Activated T-helper 2 cell treated with anti-CD3 and anti-CD28 coated beads, Interferon-gamma antibody, Interleukin-2, Interleukin-4, amounts not matched to agents 10 μg/mL and 5 μg/mL and 100 μg/mL, durations not matched to agents 14 hours and 24 hours and 36 hours (primary cell): ENCODE measurements around the gene IGLL5. TPM values are rescaled to one million over a fixed set of nuclear protein-coding genes. Genes with fewer than 3 reads are reported as not detected.

Experiments used
- DNase-seq: peaks from one replicate; pipeline ENCODE4 v3.0.0; 2021; ENCODE audit warnings: low spot score
- H3K27ac Mint-ChIP-seq: one replicate; pipeline ENCODE4 v1.8.0; 2021; ENCODE audit warnings: mixed read lengths
- H3K27me3 Mint-ChIP-seq: one replicate; pipeline ENCODE4 v1.8.0; 2021; ENCODE audit warnings: low read depth, mixed read lengths
- H3K36me3 Mint-ChIP-seq: one replicate; pipeline ENCODE4 v1.8.0; 2021; ENCODE audit warnings: low read depth, mixed read lengths
- H3K4me1 Mint-ChIP-seq: one replicate; pipeline ENCODE4 v1.8.0; 2021; ENCODE audit warnings: low read depth, mixed read lengths
- H3K4me3 Mint-ChIP-seq: one replicate; pipeline ENCODE4 v1.8.0; 2021; ENCODE audit warnings: low read depth, mild to moderate bottlenecking, moderate library complexity, mixed read lengths
- H3K9me3 Mint-ChIP-seq: one replicate; pipeline ENCODE4 v1.8.0; 2021; ENCODE audit warnings: mixed read lengths
- intact Hi-C: fragments of 100-400 bp; cut with micrococcal nuclease; formaldehyde crosslinking; loops from one replicate; pipeline ENCODE4 v1.15.1; 2023
- total RNA-seq: library from RNA; stranded (reverse); gene quantifications from 2 replicates; pipeline ENCODE4 v1.2.3, GENCODE V29; 2022

Gene IGLL5
- total RNA-seq, 1 donor from 2014 or later = not detected

DNA sequence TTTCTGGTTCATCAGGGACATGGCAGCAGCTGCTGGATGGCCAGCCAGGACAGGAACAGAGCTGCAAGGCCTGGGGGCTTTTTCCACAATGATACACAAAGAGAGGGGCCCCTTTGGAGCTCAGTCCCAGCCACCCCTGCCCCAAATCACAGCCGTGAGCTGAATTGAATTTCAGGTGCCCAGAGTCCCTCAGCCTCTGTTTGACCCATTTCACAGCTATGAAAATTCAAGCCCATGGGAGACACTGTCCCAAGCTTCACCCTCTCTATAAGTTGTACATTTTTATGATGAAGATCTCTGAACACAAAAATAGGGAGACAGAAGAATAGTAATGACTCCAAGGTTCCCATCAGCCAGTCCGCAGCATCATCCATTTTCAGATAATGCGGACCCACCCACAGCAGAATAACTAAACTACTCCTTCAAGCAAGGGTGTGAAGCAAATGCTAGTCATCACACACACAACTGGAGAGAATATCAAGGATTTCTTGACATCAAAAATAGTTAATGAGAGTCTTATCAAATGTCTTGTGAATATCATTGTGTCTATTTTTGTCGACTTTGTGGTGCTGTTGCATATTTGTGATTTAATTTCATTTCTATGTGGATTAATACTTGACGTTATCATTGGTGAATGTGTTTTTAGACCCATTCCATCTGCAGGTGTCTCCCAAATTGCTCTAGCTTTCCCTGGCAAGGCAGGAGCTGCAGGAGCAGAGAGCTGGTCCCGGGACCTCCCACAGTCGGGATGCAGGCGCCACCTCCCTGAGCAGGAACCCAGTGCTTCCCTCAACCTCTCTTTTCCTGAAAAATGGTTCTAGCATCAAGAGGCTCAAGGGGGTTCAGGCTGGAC is 24.7 kb downstream of the IGLL5 start:
- no peak for DNase-seq
- Mint-ChIP-seq H3K4me3 (no peak overlapping the region), H3K27me3 (peaks cover 6% of the 10 kb centered on the region), H3K27ac (no peak overlapping the region), H3K9me3 (no peaks in the 10 kb centered on the region), H3K4me1 (no peaks in the 10 kb centered on the region), H3K36me3 (no peaks in the 10 kb centered on the region)
- intact Hi-C loops = no loop called here

DNA sequence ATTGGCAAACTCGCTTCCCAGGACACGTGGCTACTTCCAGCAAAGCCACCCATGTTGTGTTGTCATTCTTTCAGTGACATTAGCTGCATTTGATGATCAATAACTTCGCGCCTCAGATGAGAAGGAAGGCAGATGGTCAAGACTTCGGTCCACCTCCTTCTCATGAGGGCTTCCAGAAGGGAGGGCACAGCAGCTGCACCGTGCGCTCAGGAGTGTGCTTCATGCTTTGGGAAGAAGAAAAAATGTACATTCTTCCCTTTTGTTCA is 25.3 kb downstream of the IGLL5 start:
- Mint-ChIP-seq H3K36me3 (no peaks in the 10 kb centered on the region), H3K27me3 (peaks cover 6% of the 10 kb centered on the region), H3K4me1 (no peaks in the 10 kb centered on the region), H3K9me3 (no peaks in the 10 kb centered on the region), H3K27ac (no peak overlapping the region), H3K4me3 (no peak overlapping the region)
- intact Hi-C loops = no loop called here
- no peak for DNase-seq

DNA sequence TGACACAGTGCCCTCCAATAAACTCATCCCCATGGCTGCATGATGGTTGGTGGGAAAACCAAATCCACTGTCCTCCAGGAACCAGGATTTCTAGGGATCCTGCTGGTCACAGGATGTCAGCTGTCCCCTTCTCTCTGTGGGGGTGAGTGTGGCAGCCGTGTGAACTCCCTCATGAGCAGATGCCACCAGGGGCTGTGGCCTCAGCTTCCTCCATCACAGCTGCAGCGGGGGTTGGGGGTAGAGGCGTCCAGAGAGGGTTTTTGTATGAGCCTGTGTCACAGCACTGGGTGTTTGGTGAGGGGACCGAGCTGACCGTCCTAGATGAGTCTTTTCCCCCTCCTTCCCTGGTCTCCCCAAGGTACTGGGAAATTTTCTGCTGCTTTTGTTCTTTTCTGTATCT is 26.4 kb downstream of the IGLL5 start:
- H3K36me3 Mint-ChIP-seq = no peaks in the 10 kb centered on the region
- H3K27me3 Mint-ChIP-seq = peaks cover 6% of the 10 kb centered on the region
- no peaks in the 10 kb centered on the region for H3K9me3 Mint-ChIP-seq
- H3K4me1 Mint-ChIP-seq = no peaks in the 10 kb centered on the region
- no peak overlapping the region for H3K4me3 Mint-ChIP-seq
- no peak overlapping the region for H3K27ac Mint-ChIP-seq
- intact Hi-C loops = no loop called here
- no peak for DNase-seq

DNA sequence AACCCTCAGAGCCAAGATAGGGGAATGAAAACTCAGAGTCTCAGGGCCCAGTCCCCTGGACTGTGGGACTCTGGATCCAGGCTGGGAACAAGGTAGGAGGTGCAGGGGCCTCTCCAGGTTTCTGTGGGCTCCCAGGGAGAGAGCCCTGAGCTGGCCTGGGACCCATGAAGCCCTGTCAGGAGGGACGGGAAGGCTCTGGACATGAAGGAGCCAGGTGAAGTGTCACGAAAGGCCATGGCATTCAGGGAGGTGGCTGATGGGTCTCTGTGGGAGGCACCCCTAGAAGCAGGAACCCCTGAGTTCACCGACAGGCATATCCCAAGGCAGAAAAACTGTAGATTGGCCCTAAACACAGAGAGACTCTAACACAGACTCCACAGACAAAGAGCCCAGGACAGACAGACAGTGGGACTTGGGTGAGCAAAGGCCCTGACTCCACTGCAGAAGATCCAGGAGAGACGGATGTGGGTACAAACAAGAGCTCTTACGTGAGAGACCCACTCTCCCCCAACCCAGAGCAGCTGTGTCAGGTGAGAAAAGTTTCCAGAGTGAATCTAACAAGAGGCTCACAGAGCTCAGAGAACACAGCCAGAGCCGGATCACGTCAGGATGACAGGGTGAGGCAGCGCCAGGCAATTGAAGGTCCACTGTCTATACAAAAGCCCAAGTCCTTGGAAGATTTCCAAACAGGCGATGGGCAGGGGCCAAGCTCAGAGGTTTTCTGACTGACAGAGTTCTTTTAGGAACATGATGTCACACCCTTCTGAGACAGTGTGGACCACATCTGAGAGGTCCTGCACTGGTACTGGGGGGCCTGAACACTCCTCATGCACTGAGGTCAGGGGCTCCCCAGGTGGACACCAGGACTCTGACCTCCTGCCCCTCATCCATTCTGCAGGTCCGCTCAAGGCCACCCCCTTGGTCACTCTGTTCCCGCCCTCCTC is 27.4 kb downstream of the IGLL5 start:
- Mint-ChIP-seq H3K27ac (no peak overlapping the region), H3K36me3 (no peaks in the 10 kb centered on the region), H3K4me3 (no peak overlapping the region), H3K27me3 (peaks cover 2% of the 10 kb centered on the region), H3K4me1 (no peaks in the 10 kb centered on the region), H3K9me3 (no peaks in the 10 kb centered on the region)
- DNase-seq = no peak
- intact Hi-C loops = no loop called here

DNA sequence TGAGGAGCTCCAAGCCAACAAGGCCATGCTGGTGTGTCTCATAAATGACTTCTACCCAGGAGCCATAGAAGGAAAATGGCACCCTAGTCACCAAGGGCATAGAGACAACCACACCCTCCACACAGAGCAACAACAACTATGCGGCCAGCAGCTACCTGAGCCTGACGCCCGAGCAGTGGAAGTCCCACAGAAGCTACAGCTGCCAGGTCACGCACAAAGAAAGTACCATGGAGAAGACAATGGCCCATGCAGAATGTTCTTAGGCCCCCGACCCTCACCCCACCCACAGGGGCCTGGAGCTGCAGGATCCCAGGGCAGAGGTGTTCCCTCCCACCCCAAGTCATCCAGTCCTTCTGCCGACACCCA is 28.0 kb downstream of the IGLL5 start:
- DNase-seq = no peak
- Mint-ChIP-seq H3K4me3 (no peak overlapping the region), H3K27ac (no peak overlapping the region), H3K36me3 (no peaks in the 10 kb centered on the region), H3K9me3 (no peaks in the 10 kb centered on the region), H3K27me3 (peaks cover under 1% of the 10 kb centered on the region), H3K4me1 (no peaks in the 10 kb centered on the region)
- intact Hi-C loops = no loop called here

DNA sequence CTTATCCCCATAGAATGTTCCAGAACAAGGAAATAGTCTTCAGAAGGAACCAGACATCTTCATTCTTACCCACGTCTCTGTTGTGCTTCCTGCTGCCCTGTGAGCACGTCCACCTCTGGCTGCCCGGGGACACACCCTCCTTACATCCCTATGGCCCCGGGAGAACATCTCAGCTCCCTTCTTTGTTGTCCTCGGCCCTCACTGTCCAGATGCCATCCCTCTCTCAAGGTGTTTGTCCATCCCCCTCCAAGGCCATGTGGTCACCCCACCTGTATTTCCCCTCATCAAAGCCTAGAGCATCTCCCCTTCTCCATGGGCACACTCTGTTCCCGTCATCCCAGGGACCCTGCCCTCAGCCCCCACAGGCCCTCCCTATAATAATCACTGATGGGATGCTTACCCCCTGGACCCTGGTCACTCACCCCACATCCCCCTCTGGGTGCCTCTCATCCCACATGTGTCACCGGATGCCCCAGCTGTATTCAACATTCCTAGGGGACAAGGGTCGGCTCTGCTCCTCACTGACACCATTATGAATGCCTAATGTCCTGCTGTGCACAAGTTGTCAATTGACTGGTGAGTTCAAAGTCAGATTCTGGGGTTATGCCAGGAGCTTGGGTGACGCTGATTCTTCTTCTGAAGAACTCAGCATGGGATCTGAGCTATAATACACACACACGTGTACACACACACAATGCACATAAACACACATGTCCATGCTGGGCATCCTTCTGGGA is 28.8 kb downstream of the IGLL5 start:
- no peaks in the 10 kb centered on the region for H3K27me3 Mint-ChIP-seq

DNA sequence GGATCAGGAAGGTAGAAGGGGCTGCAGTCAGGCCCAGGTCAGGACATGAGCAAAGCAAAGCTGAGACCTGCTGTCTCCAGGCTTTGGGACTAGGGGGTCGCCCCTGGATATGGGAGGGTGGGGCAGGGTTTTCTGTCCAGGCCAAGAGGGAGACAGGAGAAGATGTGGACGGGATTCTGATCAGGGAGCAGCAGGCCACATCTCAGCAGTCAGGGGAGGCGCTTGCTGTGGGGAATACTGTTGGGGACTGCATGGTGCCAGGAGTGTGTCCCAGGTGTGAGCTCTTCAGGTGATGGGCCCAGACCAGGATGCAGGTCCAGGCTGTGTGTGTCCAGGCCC is 29.3 kb downstream of the IGLL5 start:
- no peaks in the 10 kb centered on the region for H3K27me3 Mint-ChIP-seq
- H3K36me3 Mint-ChIP-seq = no peaks in the 10 kb centered on the region
- no peaks in the 10 kb centered on the region for H3K4me1 Mint-ChIP-seq
- no peak overlapping the region for H3K27ac Mint-ChIP-seq
- H3K4me3 Mint-ChIP-seq = no peak overlapping the region
- intact Hi-C loops = no loop called here
- DNase-seq = no peak
- no peaks in the 10 kb centered on the region for H3K9me3 Mint-ChIP-seq

More for the DNA sequence above, 28.8 kb downstream of the IGLL5 start:
- Mint-ChIP-seq H3K4me3 (no peak overlapping the region), H3K9me3 (no peaks in the 10 kb centered on the region), H3K36me3 (no peaks in the 10 kb centered on the region), H3K4me1 (no peaks in the 10 kb centered on the region), H3K27ac (no peak overlapping the region)
- intact Hi-C loops = no loop called here
- DNase-seq = no peak

DNA sequence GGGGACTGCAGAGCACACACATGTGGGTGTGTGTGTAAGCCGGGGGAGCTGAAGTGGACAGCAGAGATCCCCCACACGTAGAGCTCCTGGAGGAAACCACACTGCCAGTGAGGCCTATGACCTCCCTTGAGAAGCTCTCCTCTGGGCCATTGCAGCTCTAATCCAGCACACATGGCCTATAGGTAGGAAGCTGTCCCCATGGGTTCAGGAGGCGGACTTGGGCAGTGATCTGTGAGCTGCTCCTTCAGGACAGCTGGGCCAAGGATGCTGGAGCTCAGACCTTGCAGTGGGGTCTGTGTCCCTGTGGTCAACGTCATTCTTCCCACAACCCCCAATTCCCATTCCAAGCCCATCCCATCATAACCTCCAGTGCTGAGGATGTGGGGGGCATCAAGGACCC is 29.8 kb downstream of the IGLL5 start:
- Mint-ChIP-seq H3K36me3 (no peaks in the 10 kb centered on the region), H3K27ac (no peak overlapping the region), H3K27me3 (no peaks in the 10 kb centered on the region), H3K4me1 (no peaks in the 10 kb centered on the region), H3K9me3 (no peaks in the 10 kb centered on the region), H3K4me3 (no peak overlapping the region)
- DNase-seq = no peak
- intact Hi-C loops = no loop called here

DNA sequence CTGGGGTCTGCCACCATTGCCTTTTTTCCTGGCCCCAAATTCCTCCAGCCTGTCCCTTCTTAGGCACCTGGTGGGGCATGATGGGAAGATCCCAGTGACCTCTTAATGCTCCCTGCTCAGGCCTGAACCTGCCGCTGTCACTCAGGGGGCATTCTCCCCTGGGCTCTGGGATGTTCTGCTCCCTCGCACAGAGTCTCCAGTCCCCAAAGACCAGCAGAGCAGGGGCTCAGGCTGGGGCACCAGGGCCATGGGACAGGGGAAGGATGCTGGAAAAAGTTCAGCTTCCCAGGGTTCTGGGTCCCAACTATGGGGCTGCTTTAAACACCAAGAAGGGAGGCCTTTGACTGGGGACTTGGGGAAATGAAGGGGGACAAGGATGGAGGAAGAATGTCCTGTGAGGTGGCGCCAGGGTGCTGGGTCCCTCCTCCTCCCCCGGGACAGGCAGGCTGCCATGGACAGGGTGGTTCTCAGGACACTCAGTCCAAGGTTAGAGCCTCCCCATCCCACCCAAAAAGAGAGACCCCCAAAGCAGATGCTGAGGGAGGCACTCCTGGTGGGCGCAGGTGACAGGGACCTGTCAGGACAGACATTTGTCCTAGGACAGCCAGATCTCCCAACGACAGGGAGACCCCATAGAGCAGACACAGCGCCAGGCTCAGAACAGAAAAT is 30.8 kb downstream of the IGLL5 start:
- Mint-ChIP-seq H3K27me3 (no peaks in the 10 kb centered on the region), H3K9me3 (no peaks in the 10 kb centered on the region), H3K27ac (no peak overlapping the region), H3K4me1 (no peaks in the 10 kb centered on the region), H3K36me3 (no peaks in the 10 kb centered on the region), H3K4me3 (no peak overlapping the region)
- DNase-seq = no peak
- intact Hi-C loops = no loop called here

DNA sequence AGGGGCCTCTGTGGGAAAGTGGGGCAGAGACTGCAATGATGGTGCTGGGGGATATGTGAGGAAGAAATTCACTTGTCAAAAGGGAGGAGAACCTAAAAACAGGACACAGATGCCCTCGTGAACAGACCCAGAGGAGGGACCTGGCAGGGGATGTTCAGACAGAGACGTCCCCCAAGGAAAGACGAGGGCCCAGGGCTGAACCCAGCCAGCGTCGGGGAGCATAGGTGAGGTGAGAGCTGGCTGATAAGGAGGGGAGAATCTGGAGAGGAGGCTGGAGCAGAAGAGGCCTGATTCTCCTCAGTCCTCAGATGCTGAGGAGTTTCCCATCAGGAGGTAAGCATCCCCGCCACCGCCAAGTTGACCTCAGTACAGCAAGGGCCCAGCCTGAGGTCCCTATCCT is 31.4 kb downstream of the IGLL5 start:
- Mint-ChIP-seq H3K27me3 (no peaks in the 10 kb centered on the region), H3K9me3 (no peaks in the 10 kb centered on the region), H3K4me3 (no peak overlapping the region), H3K27ac (no peak overlapping the region), H3K36me3 (no peaks in the 10 kb centered on the region), H3K4me1 (no peaks in the 10 kb centered on the region)
- intact Hi-C loops = no loop called here
- DNase-seq = no peak

DNA sequence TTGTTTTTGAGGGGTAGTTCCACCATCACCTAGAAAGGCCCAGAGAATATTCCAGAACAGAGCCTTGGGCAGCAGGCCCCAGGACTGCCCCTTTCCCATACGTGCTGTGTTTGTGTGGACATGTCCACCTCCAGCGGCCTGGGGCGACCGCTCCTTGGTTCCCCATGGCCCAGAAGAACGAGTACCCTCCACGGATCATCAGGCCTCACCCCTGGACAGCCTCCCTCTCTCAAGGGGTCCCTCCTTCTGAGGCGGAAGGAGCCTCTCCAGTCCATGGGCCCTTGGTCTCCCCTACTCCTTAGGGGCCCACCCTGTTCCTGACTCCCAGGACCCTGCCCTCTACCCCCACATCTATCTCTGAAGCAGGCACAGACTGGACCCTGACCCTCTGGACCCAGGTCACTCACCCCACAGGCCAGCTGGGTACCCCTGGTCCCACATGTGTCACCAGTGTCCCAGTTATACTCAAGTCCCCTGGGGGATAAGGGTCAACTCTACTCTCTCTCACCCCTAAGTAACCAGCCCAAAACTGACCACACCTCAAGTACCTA is 32.6 kb downstream of the IGLL5 start:
- no peaks in the 10 kb centered on the region for H3K27me3 Mint-ChIP-seq

DNA sequence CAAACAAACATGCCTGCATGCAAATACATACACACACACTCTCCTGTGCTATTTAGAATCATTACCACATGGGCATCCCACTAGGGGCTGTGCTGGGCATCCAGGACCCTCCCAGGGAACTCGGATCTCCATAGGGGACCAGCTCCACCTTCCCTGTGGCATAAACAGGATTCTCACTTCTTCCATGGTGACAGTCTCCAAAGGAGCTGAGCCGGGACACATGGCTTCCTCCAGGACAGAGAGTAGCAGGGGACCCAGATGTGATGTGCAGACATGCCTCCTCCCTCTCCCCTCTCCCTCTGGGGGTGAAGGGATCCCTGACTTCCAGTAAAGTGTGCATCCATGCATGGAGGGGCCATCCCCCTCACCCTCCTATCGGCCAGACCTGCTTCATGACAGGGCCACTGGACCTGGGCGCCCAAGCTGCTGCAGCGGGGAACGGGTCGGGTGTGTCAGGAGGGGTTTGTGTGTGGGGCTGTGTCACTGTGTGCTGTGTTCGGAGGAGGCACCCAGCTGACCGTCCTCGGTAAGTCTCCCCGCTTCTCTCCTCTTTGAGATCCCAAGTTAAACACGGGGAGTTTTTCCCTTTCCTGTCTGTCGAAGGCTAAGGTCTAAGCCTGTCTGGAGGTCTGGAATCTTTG is 33.4 kb downstream of the IGLL5 start:
- intact Hi-C loops = no loop called here
- Mint-ChIP-seq H3K4me3 (no peak overlapping the region), H3K27me3 (no peaks in the 10 kb centered on the region), H3K27ac (no peak overlapping the region), H3K4me1 (no peaks in the 10 kb centered on the region), H3K36me3 (no peaks in the 10 kb centered on the region), H3K9me3 (no peaks in the 10 kb centered on the region)
- no peak for DNase-seq

More for the DNA sequence above, 32.6 kb downstream of the IGLL5 start:
- Mint-ChIP-seq H3K27ac (no peak overlapping the region), H3K36me3 (no peaks in the 10 kb centered on the region), H3K4me1 (no peaks in the 10 kb centered on the region), H3K4me3 (no peak overlapping the region), H3K9me3 (no peaks in the 10 kb centered on the region)
- no peak for DNase-seq
- intact Hi-C loops = no loop called here
